GM19099 (cell line): ENCODE results near the gene KIAA1328.
A peak's percentile ranks its signal among the peaks of the same experiment; 100 is the strongest.

ENCODE experiments used
- POLR2A ChIP-seq: IDR thresholded peaks from 3 replicates; pipeline ENCODE4 v1.6.1; 2011; ENCODE audit warnings: low read depth; ENCODE audit not compliant: insufficient read length; ENCODE audit errors: extremely low read depth

Gene KIAA1328

DNA sequence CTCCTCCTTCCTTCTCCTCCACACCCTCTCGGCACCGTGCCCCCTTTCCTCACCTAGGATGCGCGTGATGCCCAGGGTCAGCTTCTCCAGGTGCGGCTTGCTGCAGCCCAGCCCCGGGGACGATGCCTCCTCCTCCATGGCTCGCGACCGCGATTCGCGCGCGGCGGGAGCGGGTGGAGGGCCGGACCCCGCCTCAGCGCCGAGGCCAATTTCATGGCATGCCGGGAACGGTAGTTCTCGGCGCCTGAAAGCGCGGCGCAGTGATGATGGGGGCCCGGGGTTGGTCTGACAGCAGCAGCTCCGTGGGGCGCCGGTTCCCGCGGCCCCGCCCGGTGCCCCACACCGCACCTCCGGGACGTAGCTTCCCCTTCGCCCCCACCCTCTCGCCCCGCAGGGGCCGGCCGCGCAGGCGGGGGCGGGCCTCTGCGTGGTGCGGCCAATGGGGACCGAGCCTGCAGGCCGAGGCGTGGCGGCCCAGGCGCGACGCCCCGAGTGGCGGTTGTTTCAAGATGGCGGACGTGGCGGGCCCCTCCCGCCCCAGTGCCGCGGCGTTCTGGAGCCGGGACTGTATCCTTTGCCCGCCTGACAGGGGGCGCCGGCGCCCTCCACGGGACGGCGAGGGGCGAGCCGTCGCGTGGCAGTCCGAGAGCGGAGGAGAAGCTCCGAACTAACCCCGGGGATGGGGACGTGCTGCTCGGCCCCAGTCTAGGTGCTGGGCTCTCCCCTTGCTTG is at the start of gene KIAA1328, which contains the start of gene TPGS2:
TSS of gene KIAA1328 (plus strand) at position 498 of the 732 bp plus-strand sequence. CDS start at position 510, 12 bp downstream.
TSS of gene TPGS2 (minus strand) at position 373 of the 732 bp plus-strand sequence. CDS start at position 138, 235 bp downstream.
- TF ChIP-seq POLR2A = peak; percentile 51

DNA sequence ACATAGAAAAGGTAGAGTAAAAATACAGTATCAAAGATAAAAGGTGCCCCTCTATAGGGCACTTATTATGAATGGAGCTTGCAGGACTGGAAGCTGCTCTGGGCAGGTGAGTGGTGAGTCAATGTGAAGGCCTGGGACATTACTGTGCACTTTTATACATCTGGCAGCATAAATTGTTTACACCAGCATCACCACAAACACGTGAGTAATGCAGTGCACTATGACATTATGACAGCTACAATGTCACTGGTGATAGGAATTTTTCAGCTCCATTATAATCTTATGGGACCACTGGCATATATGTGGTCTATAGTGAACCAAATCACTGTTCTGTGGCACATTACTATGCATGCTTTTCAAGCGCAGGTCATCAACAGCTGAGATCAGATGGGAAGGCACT is 48.2 kb upstream of the KIAA1328 start:
- TF ChIP-seq POLR2A = no peak

DNA sequence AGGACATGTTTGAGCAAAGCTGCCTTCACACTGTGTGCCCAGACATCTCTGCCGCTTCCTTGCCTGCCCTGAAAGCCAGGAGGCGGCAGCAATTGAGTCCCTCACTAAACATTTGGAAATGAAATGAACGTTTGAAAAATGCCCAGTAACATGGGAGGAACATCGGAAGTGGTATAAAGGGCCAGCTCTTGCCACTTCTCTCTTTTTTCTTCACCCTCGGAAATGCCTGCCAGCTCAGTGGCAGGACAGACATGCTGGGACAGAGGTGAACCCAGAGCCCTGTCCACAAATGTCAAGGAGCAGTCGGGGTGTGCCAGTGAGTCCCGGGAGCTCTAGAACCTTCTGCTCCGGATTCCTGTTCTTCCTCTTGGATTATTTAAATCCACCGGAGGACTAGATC is 46.2 kb upstream of the KIAA1328 start:
- no peak for TF ChIP-seq POLR2A

DNA sequence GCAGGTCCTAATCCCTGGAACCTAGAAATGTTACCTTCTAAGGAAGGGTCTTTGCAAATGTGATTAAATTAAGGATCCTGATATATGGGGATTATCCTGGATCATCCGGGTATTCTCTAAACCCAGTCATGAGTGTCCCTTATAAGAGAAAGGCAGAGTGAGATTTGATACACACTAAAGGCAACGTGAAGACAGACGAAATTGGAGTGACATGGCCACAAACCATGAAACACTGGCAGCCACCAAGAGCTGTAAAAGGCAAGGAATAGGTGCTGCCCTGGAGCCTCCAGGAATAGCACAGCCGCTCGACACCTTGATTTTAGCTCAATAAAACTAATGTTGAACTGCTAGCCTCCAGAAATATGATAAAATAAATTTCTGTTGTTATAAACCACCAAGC is 45.1 kb upstream of the KIAA1328 start:
- no peak for TF ChIP-seq POLR2A

DNA sequence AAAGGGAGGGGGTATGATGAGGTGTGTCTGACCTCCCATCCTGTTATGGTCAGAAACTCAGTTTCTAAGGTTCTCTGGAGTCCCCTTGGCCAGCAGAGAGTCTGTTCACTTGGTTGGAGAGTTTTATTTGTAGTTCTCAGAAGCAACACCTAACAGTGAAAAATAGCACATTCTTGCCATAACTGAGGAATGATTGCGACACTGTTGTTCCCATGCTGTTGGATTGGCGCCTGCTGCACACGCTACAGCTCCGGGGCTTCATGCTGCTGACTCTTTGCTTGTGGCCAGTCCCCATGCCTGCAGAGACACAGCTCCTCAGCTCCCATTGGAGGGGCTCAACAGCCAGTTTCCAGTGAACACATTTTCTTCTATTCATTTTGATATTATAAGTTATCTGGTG is 42.2 kb upstream of the KIAA1328 start:
- no peak for TF ChIP-seq POLR2A

DNA sequence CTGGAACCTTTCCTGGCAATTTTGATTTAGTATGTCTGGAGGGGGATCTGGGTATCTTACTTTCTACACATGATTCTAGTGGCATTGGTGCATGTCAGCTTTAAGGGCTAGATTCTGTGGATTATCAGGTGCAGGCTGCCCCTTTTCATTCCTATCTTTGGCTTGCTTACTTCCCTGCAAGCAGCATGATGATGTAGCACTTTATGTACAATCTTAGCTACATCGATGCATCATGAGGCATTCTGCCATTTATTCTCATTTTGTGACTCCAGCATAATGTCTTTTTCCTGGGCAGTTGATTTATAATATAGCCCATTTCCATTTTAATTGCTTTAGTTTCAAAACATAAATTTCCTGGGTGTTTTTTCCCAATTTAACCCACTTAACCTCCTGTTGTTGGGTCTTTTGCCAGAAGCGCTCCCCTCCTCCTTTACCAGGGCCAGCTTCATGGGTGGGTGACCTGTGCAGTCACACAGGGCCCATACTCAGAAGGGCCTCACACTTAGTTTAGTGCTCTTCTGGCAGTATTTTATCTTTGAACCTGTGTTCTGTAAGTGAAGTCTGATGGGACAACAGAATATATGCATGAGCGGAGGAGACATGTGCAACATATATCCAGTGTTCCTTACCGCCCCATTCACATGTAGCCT is 36.2 kb upstream of the KIAA1328 start:
- TF ChIP-seq POLR2A = no peak

DNA sequence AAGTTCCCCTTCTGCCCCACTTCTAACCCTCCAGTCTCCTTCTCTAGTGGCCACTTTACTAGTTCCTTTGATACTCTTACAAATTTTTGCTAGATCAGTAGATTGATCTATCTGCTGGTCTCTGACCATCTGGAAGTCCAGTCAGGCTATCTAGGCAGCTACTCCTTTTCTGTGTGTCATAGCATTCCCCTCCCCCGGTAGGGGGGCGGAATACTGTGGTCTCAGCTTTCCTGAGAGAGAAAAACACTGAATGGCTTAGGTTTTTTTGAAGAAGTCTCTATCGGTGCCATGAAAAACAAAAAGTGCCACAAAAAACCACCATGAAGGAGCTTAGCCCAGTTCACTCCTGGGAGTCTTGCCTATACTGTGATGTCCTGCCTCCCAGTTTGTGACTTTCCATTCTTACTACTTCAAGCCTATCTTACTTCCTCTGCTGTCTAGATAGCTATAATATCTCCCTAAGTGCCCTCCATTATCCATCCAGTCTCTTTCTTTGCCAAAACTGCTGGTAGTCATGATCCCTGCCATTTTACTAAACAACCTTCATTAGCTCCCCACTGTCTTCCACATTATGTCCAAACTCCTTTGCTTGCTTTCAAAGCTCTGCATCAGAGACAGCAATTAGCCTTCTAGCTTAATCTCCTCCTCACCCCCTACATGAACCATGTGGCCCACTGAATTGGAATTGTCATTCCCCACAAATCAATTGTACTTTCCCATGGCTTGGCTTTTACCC is 30.0 kb upstream of the KIAA1328 start:
- no peak for TF ChIP-seq POLR2A

DNA sequence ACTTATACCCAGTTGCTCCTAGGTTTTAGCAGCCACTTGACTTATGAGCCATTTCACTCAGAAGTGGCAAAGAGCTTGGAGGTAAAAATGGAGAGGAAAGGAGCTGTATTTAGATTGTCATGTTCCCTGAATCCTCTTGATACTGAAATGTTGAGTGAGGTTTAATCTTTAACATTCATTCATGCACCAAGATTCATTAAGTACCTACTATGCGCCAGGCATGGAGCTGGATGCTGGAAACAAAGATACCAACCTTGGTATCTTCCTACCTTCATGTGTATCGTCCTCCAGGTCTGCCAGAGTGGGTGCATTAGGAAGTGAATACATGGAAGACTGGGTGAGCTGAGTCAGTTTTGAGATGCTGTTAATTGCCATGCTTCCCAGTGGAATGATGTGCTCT is 23.8 kb upstream of the KIAA1328 start:
- TF ChIP-seq POLR2A = no peak

DNA sequence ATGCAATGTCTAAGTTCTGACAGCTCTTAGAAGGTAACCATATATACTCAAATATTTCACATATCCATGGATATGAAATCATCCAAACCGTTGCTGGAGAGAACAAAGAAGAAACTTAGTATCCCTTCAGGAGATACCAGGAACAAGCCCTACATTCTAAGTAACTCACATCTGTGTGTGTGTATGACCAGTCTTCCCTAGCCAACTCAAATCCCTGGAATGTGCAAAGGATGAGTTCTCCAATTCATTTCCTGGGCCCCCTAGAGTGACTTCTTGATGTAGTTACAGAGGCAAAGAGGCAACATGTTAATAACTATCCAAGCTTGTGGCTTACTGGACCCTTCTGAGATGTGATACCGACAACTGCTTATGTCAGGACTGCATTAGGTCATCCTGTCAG is 20.2 kb upstream of the KIAA1328 start:
- no peak for TF ChIP-seq POLR2A

DNA sequence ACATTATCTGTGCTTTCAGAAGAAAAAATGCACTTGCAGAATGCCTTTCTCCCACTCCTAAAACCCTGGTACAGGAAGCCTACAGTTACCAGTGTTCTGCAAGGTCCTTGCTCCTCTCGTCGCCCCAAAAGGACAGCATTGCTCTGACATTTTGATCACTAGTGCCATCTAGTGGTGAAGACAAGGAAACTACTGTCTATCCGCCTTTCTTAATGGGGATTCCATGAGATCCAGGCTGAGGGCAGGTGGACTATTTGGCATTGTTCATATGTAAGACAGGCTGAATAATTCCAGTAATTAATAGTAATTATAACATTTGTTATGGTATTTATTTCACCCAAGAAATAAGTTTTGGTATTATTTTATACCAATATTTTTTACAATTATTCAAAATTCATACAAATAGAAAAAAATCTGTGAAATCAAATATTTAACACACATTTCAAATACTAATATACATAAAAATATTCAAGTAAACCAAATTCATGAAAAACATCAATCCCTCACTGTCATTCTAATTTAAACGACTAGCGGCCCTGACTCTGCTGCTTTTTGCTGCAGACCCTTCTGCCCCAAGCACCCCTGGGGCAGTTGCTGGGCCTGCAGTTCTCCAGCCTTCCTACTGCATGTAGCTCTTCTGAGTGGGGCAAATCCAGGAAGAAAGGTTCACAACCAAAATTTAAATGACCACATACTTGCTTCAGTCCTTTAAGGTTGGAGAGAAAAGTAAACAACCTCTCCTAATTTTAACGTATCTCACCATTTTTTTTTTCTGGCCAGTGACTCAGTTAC is 19.1 kb upstream of the KIAA1328 start:
- no peak for TF ChIP-seq POLR2A

DNA sequence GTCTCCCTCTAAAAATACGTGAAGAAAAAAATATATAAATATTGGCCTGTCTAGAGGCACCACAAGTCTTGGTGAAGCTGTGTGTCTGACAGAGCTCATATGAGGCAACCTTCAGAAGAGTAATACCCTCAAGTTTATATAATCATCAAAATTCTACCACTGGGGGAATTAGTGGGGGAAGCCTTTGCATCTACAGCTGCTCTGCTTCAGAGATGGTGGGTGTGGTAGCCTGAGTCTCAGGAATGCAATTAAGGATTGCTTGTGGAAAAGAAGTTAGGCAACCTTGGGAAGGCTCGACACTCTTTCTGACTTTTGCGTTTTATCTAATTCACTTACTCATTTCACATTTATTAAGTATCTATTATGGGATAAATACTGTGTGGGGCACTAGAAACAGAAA is 17.5 kb upstream of the KIAA1328 start:
- TF ChIP-seq POLR2A = no peak

DNA sequence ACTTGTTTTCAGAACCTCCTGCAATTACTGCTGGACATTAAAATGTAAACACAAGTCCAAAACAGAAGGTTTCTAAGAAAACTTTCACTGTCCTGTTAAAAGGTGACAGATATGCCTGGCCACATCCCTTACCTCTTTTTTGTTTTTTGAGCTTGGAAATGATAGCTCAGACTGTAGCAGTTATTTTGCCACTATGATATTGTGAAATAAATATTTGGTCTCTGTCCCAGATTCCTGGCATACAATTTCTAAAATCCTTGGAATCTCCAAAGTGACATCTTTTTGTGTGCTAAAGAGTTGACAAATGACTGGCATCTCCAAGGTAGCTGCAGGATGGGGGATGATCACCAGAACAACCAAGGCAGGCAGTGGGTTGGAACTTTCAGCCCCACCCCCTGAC is 17.0 kb upstream of the KIAA1328 start:
- TF ChIP-seq POLR2A = no peak

DNA sequence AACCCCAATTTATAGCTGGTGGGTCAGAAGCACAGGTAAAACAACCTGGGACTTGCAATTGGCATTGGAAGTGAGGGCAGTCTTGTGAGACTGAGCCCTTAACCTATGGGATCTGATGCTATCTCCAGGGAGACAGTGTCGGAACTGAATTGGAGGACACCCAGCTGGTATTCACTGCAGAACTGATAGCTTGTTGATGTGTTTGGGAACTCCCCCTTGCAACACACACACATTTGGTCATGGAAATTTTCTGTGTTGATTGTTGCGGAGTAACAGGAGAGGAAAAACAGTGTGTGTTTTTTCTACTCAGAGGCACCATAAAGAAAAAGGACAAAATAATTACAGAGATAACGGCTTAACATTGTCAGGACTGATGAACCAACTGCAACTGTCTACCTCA is 16.2 kb upstream of the KIAA1328 start:
- TF ChIP-seq POLR2A = no peak

DNA sequence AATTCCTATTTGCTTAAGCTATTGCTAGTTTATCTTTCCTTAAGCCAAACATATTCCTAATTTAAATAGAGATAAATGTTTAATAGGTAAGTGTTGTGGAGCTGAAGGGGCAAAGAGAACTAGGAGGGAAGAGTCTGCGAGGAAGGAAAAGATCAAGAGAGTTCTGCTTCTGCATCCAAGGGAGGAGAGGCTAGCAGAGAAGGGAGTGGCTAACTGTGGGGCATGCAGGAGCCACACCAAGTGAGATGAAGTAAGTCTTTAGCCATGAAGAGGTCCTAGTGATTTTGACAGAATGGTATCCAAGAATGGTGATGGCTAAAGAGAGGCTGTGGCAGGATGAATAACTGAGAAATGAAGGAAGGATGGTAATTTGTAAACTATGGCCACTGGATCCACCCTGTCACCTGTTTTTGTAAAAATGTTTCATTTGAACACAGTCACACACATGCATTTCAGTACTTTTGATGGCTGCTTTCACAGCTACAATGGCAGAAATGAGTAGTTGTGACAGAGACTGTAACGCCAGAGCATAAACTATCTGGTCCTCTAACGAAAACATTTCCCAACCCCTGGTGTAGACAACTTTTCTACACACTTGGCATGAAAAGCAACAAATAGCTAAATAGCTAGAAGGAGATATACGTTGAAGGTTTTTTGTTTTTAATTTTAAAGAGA is 15.7 kb upstream of the KIAA1328 start:
- no peak for TF ChIP-seq POLR2A
